Stimulated activated CD4-positive, alpha-beta T cell treated with anti-CD3 and anti-CD28 coated beads, Interleukin-12 subunit alpha, Interleukin-12 subunit beta, amount 100 ng/mL, for 48 hours (primary cell): ENCODE measurements around the gene BFAR.
"Not testable (repeated sequence)": the region's sequence is repeated elsewhere in the genome, so short reads cannot be mapped to it uniquely, and the experiment has no call there.

ENCODE experiments used
- DNase-seq, 3 donors: peaks; one replicate each; pipeline ENCODE4 v3.0.0-alpha.2; 2020; ENCODE audit warnings: low read depth in 2 of 3, low spot score in 1 of 3

The BFAR gene, protein sequence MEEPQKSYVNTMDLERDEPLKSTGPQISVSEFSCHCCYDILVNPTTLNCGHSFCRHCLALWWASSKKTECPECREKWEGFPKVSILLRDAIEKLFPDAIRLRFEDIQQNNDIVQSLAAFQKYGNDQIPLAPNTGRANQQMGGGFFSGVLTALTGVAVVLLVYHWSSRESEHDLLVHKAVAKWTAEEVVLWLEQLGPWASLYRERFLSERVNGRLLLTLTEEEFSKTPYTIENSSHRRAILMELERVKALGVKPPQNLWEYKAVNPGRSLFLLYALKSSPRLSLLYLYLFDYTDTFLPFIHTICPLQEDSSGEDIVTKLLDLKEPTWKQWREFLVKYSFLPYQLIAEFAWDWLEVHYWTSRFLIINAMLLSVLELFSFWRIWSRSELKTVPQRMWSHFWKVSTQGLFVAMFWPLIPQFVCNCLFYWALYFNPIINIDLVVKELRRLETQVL

DNA sequence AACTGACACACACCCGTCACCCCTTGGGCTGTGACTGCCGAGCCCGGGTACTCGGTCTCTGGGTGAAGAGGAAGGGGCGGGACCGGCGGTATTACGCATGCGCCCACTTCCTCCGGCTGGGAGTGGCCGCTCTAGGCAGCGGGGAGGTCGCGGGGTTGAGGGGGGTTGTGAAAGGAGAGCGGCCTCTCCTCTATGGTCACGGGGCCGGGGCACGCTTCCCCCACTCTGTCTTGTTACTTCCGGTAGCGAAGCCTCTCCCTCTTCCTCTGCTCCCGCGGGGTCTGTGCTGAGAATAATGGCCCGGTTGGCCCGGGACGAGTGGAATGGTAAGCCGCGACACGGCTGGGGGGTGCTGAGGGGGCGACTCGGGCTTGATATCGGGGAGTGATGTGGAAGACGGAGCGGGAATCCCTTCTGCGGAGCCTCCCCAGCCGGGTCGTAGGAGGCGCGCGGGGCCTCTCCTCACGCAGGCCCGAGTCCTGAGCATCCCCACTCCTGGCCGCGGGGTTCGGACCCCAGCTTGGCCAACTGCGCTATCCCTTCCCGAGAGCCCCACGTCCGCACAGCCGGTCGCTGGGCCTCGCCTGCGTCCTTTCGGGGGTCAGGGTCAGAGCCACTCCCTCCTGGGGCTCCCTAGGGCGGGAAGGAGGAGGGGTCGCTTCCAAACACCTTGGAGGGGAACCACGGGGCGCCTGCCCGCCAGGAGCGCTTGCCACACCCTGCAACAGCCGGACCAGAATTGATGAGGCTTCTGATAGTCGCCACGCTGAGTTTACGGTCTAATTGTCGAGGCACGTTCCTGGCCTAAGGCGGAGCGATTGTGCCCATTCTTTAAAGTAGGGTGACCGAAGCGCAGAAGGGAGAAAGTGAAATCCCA, at the start of gene BFAR:
TSS of gene BFAR (plus strand) at position 259 of the 877 bp plus-strand sequence. CDS start 11,396 bp downstream, outside the sequence.
- peak; percentile 98 for DNase-seq

DNA sequence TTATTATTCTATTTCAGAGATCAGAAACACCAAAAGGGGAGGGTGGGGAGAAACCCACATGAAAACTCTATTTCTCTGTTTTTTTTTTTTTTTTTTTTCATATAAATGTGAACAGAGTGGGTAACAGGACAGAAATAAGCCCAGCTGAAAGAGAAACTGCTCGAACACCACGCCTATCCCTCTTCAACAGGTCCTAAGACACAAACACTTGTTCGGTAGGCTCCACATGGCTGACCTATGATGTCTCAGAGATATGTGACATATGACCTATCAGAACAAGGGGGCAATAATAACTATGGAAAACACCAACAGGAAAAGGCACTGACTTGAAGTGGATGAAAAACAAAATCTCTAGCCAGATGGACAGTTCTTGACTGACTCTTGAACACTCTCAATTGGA, 47.5 kb upstream of the BFAR start:
- no peak for DNase-seq

DNA sequence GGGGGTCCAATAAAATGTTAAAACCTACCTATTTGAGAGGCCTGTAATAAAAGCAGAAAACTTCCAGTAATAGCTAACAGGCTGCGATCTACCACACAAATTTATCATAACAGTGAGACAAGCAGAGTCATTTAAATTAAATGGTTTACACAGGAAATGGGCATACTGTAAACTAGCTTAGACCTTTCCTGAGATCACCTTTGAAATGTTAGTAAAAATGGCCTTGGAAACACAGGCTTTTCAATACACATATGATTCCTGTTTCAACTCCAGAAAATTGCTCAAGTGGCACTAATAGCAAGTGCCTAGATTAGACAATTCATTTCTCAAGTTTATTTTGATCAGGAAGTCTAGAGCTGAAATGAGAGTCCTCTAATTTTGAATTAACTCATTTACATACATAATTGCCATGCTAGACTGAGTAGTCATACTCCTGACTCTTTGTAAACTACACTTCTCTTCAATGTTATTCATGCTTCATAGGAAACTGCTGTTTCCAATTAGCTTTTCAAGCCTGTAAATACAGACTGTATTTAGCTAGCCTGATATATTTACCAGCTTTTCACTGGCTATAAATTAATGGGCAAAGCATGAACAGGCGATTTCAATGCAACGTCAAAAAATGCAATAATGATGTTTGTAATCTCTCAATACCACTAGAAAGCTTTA, 46.0 kb upstream of the BFAR start:
- DNase-seq, result no peak

DNA sequence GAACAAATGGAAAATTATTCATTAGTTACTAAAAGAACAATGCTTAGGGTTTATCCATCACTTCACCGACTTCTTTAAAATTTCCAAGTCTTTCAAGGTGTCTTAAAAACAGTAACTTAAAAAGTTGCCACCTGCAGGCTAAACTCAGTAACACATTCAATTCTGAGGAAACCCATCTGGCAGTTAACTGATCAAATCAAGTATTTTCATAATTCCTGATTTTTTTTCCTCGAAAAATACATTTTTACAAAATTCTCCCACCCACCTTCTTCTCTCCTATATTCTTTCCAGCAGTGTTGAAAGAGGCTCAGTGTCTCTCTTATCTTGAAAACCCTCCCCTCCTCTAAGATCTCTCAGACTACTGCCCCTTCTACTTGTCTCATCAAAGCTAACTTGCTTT, 32.6 kb upstream of the BFAR start:
- DNase-seq, result no peak

DNA sequence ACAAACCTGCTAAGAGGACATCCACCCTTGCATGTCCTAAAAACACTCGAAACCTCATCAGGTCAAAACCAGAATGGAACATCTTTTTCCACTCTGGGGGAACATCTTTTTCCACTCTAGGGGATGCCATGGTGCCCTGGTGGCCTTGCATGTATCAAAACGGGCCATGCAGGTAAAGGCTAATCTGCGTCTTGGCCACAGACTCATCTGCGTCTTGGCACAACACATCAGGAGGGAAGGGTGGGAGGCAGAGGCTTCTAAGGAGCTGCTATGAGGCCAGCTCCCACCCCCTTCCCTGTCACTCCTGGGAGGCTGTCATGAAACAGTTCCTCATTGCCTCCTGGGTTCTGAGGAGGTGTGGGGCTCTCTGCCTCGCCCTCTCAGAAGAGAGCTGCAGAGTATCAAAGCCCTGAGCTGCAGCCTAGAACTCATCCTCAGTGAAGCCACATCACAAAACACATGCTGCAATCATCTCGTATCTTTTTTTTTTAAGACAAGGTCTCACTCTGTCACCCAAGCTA, 30.2 kb upstream of the BFAR start:
- no peak for DNase-seq

DNA sequence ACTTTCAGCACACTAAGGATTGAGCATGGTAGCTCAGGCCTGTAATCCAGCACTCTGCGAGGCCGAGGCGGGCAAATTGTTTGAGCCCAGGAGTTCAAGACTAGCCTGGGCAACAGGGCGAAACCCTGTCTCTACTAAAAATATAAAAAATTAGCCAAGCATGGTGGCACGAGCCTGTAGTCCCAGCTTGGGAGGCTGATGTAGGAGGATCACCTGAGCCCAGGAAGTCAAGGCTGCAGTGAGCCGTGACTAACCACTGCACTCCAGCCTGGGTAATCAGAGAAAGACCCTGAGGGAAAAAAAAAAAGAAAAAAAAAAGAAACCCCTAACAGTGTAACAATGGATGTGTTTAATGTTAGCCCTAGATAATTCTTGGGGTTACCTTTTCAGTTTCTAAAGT, 26.6 kb upstream of the BFAR start:
- DNase-seq, result no peak

DNA sequence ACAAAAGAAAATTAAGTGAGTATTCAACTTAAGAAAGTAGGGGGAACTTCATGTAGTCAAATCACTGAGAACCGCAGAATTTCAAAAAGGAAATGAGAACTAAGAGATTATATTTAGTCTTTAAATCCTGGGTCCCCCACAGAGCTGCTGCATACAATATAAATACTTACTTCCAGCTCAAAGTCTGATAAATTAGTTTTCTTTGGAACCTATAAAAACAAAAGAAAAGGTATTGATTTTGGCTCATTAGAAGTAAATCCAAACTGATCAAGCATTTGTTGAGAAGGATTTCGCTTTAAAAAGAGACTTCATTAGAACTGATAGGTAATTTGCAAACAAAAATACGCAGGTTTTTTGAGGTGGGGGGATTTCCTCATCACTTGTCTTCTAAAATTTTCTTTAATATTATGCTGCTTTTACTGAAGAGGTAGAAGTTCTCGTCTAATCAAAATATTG, 24.6 kb upstream of the BFAR start:
- DNase-seq, result no peak

DNA sequence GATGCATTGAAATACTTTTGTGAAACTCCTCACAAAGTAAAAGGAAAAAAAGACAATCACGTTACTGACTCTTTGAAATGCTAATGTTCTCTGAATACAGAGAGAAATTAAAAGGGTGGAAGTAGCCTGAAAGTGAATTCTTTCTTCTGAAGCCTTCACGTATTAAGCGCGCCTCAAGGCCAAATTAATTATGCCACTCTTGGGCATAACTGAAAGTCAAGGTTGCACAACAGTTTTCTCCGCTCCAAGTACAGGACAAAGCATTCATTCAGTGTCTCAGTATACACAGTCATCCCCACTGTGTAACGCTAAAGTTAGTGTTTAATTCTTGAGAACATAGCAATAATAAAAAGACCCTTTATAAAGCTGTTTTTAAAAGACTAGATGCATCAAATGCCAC, 24.1 kb upstream of the BFAR start:
- no peak for DNase-seq

DNA sequence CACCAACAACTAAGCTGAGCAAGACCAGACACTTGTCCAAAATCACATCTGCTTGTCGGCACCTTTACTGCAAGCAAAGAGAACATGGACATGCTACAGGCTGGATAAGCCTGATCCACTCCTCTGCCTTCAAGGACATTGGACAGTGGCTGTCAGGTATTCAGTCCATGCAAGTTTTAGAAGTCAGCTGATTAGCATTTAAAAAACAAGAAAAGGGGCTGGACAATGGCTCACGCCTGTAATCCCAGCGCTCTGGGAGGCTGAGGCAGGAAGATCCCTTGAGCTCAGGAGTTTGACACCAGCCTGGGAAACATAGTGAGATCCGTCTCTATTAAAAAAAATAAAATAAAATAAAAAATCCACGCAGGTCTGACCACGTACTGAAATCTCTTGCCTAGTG, 23.0 kb upstream of the BFAR start:
- DNase-seq, result no peak

DNA sequence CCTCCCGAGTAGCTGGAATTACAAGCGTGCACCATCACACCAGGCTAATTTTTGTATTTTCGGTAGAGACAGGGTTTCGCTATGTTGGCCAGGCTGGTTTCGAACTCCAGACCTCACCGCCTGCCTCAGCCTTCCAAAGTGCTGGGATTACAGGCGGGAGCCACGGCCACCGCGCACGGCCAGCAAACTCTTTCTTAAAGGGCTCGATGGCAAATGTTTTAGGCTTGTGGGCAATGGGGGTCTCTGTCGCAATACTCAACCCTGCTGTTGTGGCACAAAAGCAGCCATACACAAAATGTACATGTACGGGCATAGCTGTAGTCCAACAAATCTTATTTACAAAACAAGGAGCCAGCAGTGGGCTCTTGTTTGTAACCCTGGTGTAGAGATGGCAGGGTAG, 21.1 kb upstream of the BFAR start:
- DNase-seq, result no peak

DNA sequence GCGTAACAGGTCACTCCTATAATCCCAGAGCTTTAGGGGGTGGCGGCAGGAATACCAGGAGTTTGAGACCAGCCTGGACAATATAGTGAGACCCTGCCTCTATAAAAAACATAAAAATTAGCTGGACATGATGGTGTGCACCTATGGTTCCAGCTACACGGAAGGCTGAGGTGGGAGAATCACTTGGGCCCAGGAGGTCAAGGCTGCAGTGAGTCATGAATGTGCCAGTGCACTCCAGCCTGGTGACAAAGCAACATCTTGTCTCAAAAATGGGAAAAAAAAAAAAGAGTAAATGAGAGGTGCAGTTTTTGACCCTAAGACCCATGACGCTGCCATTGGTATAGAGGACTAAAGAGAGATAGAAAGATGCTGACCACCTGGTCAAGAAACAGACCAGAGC, 18.8 kb upstream of the BFAR start:
- no peak for DNase-seq

DNA sequence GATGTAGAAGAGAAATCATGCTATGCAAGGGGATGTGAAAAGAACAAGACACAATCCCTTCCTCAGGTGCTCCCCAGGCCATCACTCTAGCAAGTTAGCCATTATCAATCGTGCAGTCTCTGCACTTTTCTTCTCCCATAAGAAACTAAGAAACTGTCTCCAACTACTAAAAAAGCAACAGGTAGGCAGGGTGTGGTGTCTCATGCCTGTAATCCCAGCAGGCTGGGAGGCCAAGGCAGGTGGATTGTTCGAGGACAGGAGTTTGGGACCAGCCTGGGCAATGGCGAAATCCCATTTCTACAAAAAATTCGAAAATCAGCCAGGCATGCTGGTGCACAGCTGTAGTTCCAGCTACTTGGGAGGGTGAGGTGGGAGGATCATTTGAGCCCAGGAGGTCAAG, 16.5 kb upstream of the BFAR start:
- DNase-seq, result no peak

DNA sequence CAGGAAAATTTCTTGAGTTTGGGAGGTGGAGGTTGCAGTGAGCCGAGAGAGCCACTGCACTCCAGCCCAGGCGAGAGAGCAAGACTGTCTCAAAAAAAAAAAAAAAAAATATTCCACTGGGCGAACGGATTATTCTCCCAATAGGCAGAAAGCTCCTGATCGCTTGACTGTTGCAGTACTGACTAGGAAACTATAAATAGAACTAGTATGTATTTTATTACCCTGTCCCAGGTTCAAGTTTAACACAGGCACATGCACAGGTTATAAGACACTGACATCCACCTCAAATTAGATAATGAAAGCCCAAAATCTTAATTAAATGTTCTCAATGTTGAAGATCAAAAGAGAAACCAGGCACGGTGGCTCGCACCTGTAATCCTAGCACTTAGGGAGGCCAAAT, 14.2 kb upstream of the BFAR start:
- no peak for DNase-seq

DNA sequence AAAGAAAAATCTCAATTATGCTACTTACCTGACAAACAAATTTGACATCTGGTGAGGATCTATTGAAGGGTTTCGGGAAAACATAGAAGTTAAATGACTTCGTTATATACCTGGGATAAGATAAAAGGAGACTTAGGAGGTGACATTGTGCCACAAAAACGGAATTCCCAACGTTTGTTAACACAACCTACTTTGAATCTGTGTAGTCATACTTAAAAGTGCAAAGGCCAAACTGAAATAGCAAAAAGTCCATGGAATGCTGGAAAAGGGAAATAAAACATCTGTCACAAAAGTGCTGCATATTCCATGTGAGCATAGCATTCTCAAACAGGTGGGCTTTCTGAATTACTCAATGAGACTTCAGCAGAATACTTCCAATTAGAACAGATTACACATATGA, 5.7 kb upstream of the BFAR start:
- DNase-seq, result no peak

DNA sequence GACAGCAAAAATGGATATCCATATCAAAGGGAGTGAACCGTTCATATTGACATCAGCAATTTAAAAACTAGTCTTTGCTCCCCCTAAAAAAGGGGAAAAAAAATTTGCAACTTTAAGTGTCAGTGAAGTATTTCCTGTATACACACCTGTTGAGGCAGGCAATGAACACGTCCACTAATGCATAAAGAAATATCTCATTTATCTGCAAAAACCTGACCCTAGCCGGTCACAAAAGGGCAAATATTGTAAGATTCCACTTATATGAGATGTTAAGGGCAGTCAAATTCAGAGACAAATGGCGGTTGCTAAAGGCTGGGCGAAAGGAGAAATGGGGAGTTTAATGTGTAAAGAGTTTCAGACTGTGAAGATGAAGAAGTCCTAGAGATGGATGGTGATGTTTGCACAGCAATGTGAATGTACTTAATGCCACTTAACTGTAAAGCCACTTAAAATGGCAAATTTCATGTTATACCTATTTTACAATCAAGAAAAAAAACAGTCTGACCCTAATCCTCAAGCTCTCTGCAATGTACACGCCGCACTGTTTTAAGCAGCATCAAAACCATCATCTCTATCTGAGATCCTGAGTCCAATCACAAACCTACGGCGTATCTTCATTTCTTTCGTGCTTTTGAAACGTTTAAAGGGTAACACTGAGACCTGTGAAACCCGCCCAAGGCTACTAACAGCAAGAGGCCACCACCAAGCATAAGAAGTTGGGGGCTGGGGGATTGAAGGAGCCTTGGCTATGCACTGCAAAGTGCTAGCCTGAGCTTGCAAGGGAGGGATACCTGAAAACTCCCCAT, 3.7 kb upstream of the BFAR start:
- DNase-seq, result no peak

DNA sequence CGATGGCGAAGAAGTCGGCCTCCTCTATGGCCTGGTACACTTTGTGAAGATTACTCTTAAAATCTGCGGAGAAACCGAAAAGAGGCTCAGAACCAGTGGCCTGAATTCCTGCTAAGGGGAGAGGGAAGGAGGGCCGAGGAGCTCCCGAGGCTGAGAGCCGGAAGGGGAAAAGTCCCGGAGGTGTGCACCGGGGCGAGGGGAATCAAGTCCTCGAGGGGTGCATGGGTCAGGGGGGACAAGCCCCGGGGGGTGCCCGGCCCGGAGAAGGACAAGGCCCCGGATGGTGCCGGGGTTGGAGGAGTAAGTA, 3.2 kb upstream of the BFAR start:
- no peak for DNase-seq

DNA sequence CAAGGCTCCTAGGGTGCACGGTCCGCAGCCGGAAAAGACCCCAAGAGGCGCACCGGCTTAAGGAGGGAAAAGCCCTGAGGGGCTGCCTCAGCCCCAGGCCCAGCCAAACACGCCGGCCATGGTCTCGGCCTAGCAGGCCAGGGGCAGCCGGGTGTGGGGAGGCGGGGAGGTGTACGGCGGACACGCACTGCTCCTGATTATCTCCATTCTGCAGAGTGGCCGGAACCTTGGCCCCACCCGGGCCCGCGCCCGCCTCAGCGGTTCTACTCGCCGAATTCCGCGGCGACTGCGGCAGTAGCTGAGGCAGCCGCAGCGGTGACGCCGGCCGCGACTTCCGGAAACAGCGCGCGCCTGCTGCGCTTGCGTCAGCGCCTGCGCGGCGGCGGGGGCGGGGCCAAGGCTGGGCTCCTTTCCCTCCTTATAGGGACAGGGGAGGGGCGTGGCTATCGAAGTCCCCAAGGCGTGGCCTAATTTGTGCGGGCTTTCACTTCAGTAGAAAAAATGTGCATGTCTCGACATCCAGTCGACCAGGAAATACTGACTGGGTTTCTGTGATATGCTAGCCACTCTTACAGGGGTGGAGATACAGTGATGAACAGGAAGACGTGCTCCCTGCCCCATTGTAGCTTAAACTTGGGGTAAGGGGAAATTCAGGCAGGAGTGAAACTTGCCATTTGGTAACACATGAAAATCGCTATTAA, 2.7 kb upstream of the BFAR start, which contains the start of gene PARN:
TSS of gene PARN (minus strand) at position 342 of the 701 bp plus-strand sequence. CDS start at position 207, 135 bp downstream.
- peak; percentile 96 to 97 (median 96) for DNase-seq

DNA sequence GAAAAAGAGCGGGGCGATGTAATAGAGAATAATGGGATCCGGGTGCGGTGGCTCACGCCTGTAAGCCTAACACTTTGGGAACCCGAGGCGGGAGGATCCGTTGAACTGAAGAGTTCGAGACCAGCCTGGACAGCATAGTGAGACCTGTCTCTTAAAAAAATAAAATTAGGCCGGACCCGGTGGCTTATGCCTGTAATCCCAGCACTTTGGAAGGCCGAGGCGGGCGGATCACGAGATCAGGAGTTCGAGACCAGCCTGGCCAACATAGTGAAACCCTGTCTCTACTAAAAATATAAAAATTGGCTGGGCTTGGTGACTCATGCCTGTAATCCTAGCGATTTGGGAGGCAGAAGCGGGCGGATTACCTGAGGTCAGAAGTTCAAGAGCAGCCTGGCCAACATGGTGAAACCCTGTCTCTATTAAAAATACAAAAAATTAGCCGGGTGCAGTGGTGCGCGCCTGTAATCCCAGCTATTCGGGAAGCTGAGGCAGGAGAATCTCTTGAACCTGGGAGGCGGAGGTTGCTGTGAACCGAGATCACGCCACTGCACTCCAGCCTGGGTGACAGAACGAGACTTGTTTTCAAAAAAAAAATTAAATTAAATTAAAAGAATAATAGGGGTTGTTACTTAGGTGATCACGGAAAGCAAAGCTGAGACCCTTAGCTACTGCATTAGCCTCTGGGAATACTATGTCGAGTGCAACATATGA, 2.0 kb upstream of the BFAR start:
- not testable (repeated sequence) for DNase-seq

DNA sequence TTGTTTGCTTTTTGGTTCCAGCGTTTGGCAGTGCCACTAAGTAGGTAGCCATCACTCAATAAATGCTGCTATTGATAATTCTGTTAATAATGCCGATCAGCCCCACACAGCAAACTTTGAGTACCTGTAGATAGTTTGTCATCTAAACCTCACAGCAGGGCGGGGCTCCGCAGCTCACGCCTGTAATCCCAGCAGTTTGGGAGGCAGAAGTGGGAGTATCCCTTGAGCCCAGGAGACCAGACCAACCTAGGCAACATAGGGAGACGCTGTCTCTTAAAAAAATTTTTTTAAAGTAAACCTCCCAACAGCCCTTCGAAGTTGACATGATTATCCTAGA, 1.6 kb downstream of the BFAR start:
- DNase-seq, result no peak
